ENCODE measurements around the gene MRPL3.

DNA sequence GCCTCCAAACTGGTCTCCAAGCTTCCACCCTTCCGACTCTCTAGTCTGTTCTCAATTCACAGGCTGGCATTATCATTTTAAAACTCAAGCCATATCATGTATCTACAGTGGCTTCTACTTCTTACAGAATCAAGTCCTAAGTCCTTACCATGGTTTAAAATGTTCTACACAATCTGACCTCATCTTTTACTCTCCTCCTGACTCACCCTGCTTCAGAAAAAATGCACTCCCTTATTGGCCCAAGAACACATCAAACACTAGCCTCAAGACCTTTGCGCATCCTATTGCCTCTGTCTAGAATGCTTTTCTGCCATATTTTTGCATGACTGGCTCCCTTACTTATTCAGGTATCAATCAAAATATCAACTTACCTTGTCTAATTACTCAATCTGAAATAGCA is 11.0 kb downstream of the MRPL3 start:
- TF ChIP-seq, protein P1, sequence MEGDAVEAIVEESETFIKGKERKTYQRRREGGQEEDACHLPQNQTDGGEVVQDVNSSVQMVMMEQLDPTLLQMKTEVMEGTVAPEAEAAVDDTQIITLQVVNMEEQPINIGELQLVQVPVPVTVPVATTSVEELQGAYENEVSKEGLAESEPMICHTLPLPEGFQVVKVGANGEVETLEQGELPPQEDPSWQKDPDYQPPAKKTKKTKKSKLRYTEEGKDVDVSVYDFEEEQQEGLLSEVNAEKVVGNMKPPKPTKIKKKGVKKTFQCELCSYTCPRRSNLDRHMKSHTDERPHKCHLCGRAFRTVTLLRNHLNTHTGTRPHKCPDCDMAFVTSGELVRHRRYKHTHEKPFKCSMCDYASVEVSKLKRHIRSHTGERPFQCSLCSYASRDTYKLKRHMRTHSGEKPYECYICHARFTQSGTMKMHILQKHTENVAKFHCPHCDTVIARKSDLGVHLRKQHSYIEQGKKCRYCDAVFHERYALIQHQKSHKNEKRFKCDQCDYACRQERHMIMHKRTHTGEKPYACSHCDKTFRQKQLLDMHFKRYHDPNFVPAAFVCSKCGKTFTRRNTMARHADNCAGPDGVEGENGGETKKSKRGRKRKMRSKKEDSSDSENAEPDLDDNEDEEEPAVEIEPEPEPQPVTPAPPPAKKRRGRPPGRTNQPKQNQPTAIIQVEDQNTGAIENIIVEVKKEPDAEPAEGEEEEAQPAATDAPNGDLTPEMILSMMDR (conservative IDR thresholded peaks at IDR 0.05 in 1 of 2, IDR thresholded peaks at IDR 0.05 in 1 of 2; ENCODE audit: extremely low read depth in 1 of 2, insufficient read depth in 1 of 2, low read depth in 1 of 2, low read length in 2 of 2), result no peak
- TF ChIP-seq EZH2 (IDR thresholded peaks at IDR 0.05; ENCODE audit: borderline replicate concordance, low read length), result no peak
